HepG2 (cell line): ENCODE measurements around the gene ZNF132. TPM values are rescaled to one million over a fixed set of nuclear protein-coding genes. Genes with fewer than 3 reads are reported as not detected.

Source experiments
- ATAC-seq: fragments of 200-7000 bp; cut with Tn5 transposase; 3 replicates; pipeline ENCODE4 v1.9.1; 2020; ENCODE audit warnings: mild to moderate bottlenecking, moderate library complexity
- BruUV-seq: library from RNA; stranded (reverse); fragments of 400-500 nt; replicated peaks from 2 replicates; lab custom pipeline; 2021; lab: Mats Ljungman, UMichigan
- CTCF ChIA-PET: fragments of 300-600 bp; formaldehyde crosslinking; extraction: SDS; loops from one replicate; lab custom pipeline; 2021; ENCODE audit warnings: low total read pairs, inconsistent platforms, low intra/inter-chr PET ratio; lab: Yijun Ruan, JAX
- POLR2A ChIA-PET: fragments of 350-600 bp; sonication (Branson Sonifier 250); formaldehyde crosslinking; loops from one replicate; lab custom pipeline; 2020; ENCODE audit warnings: antibody characterized with exemption, inconsistent platforms; lab: Yijun Ruan, JAX
- DNase-seq: peaks from one replicate; pipeline ENCODE4 v3.0.0-alpha.2; 2015; ENCODE audit warnings: low spot score
- FAIRE-seq: peaks from 3 replicates; lab custom pipeline; 2011; peaks lifted over from hg19 to GRCh38; lab: Jason Lieb, UNC
- H2AFZ ChIP-seq: one replicate; pipeline ENCODE4 v1.6.1; 2011; ENCODE audit warnings: low read length, inconsistent platforms
- H3K27ac ChIP-seq: fragments of 300-600 bp; 3 replicates; pipeline ENCODE4 v1.8.0; 2011; ENCODE audit warnings: mixed run types, mild to moderate bottlenecking, mixed read lengths, low read length, inconsistent platforms; ENCODE audit not compliant: insufficient read depth; ENCODE audit errors: extremely low read length
- H3K27me3 ChIP-seq, 2 experiments: fragments of 200-600 bp in 1 of 2; 2 replicates in 1 of 2; 3 replicates in 1 of 2; pipeline versions ENCODE4 v1.6.0 to v1.8.0; 2011; ENCODE audit warnings: low read length in 2 of 2, mild to moderate bottlenecking in 2 of 2, moderate library complexity in 2 of 2, inconsistent platforms in 1 of 2; ENCODE audit not compliant: insufficient read depth in 2 of 2, control insufficient read depth in 1 of 2
- H3K36me3 ChIP-seq, 2 experiments: fragments of 200-600 bp in 1 of 2; replicated peaks in 1 of 2; 2 replicates in 1 of 2; 3 replicates in 1 of 2; pipeline versions ENCODE4 v1.5.1 to v1.8.0; 2011; ENCODE audit warnings: low read length in 2 of 2, inconsistent platforms in 1 of 2; ENCODE audit not compliant: insufficient read depth in 2 of 2, control insufficient read depth in 1 of 2
- H3K4me1 ChIP-seq: 2 replicates; pipeline ENCODE4 v1.5.1; 2012; ENCODE audit warnings: low read length, inconsistent platforms; ENCODE audit not compliant: insufficient read depth
- H3K4me2 ChIP-seq: 2 replicates; pipeline ENCODE4 v1.6.0; 2011; ENCODE audit warnings: low read depth, low read length, inconsistent platforms
- H3K4me3 ChIP-seq, 3 experiments: fragments of 200-600 bp in 1 of 3; sonication (generic), shearing (Covaris generic) in 1 of 3; replicated peaks in 1 of 3; 2 replicates each; pipeline ENCODE4 v1.5.1; 2011 to 2016; ENCODE audit warnings: low read length in 3 of 3, inconsistent platforms in 2 of 3, low read depth in 2 of 3, mild to moderate bottlenecking in 2 of 3, control low read depth in 1 of 3, mixed read lengths in 1 of 3; ENCODE audit not compliant: insufficient read depth in 1 of 3
- H3K79me2 ChIP-seq: one replicate; pipeline ENCODE4 v1.6.1; 2011; ENCODE audit warnings: low read length, inconsistent platforms; ENCODE audit not compliant: insufficient read depth
- H3K9ac ChIP-seq: 2 replicates; pipeline ENCODE4 v1.6.0; 2011; ENCODE audit warnings: mild to moderate bottlenecking, low read depth, low read length, inconsistent platforms; ENCODE audit not compliant: insufficient read depth
- H3K9me3 ChIP-seq: 2 replicates; pipeline ENCODE4 v1.5.1; 2012; ENCODE audit warnings: mild to moderate bottlenecking, low read length
- H4K20me1 ChIP-seq: 2 replicates; pipeline ENCODE4 v1.6.0; 2011; ENCODE audit warnings: inconsistent platforms, mild to moderate bottlenecking, low read length, moderate library complexity; ENCODE audit not compliant: insufficient read depth
- ARHGAP35 ChIP-seq: sonication (generic); formaldehyde crosslinking; IDR thresholded peaks from 2 replicates; pipeline ENCODE4 v1.9.0; 2022; ENCODE audit warnings: mild to moderate bottlenecking, inconsistent platforms, moderate library complexity, missing genetic modification reagents, borderline replicate concordance
- HNRNPL ChIP-seq: fragments of 200-400 bp; formaldehyde crosslinking; IDR thresholded peaks from 2 replicates; pipeline ENCODE4 v1.6.1; 2017; ENCODE audit warnings: mild to moderate bottlenecking, low read depth, low read length
- HNRNPUL1 ChIP-seq: fragments of 200-400 bp; formaldehyde crosslinking; IDR thresholded peaks from 2 replicates; pipeline ENCODE4 v1.6.1; 2017; ENCODE audit warnings: low read depth, mild to moderate bottlenecking, low read length, moderate library complexity
- MAFG ChIP-seq: sonication (generic); formaldehyde crosslinking; IDR thresholded peaks from 2 replicates; pipeline ENCODE4 v1.5.1; 2020; ENCODE audit warnings: mild to moderate bottlenecking, missing genetic modification reagents
- NR2F2 ChIP-seq: IDR thresholded peaks from 2 replicates; pipeline ENCODE4 v1.6.1; 2012; ENCODE audit warnings: low read depth, inconsistent platforms, borderline replicate concordance
- PHF8 ChIP-seq: sonication (generic); formaldehyde crosslinking; IDR thresholded peaks from 2 replicates; pipeline ENCODE4 v1.5.0; 2020; ENCODE audit warnings: missing genetic modification reagents
- RBM22 ChIP-seq: fragments of 200-400 bp; formaldehyde crosslinking; optimal IDR thresholded peaks from 2 replicates; pipeline ENCODE3; 2017; ENCODE audit warnings: mild to moderate bottlenecking, low read length, moderate library complexity
- ZNF138 ChIP-seq: sonication (generic); formaldehyde crosslinking; IDR thresholded peaks from 2 replicates; pipeline ENCODE4 v1.5.0; 2020; ENCODE audit warnings: mild to moderate bottlenecking, low read depth, missing genetic modification reagents
- WGBS: methylation state at CpG from one replicate; pipeline ENCODE4 v1.1.6; 2017; ENCODE audit warnings: low lambda C conversion rate; 5-methylcytosine and 5-hydroxymethylcytosine counted together
- in situ Hi-C: cut with HindIII; loops from 2 replicates; pipeline ENCODE4 v1.10.0; 2017; ENCODE audit warnings: low pct_unique_long_range_greater_than_20kb; ENCODE audit not compliant: extremely low pct_ligation_motif_present
- intact Hi-C: fragments of 100-400 bp; cut with micrococcal nuclease; formaldehyde crosslinking; loops from one replicate; pipeline ENCODE4 v1.10.0; 2022; ENCODE audit not compliant: unreplicated experiment
- polyA plus RNA-seq, 8 experiments: library from polyadenylated mRNA; depleted of rRNA in 3 of 8; stranded (reverse) in 7 of 8; unstranded in 1 of 8; fragments of >200 nt; fragmentation: Illumina TruSeq in 4 of 8; extraction: Trizol in 4 of 8; gene quantifications; 2 replicates each; pipeline versions ENCODE4 v1.2.1 to v1.2.3, GENCODE V29; 2011 to 2016; ENCODE audit warnings: low read depth in 4 of 8, missing spikeins in 1 of 8, mixed read lengths in 1 of 8; ENCODE audit not compliant: insufficient read depth in 1 of 8
- total RNA-seq, 5 experiments: library from RNA; depleted of rRNA; stranded (reverse); fragments of >200 nt; fragmentation: Illumina TruSeq; extraction: Trizol; gene quantifications; 2 replicates each; pipeline ENCODE4 v1.2.3, GENCODE V29; 2016; ENCODE audit warnings: low read depth in 1 of 5
- TF ChIP-seq, protein P1 (sequence below): sonication (generic); formaldehyde crosslinking; IDR thresholded peaks from 2 replicates; pipeline ENCODE4 v1.4.0; 2020; ENCODE audit warnings: missing genetic modification reagents; ENCODE audit errors: not compliant biosample characterization
- TF ChIP-seq, protein P2 (sequence below): conservative IDR thresholded peaks from 2 replicates; pipeline ENCODE4 v1.6.1; 2018; ENCODE audit warnings: missing genetic modification reagents
- TF ChIP-seq, protein P3 (sequence below): sonication (generic); formaldehyde crosslinking; IDR thresholded peaks from 2 replicates; pipeline ENCODE4 v1.5.0; 2020; ENCODE audit warnings: missing genetic modification reagents, mild to moderate bottlenecking, borderline replicate concordance
- TF ChIP-seq, protein P4 (sequence below): sonication (generic); formaldehyde crosslinking; IDR thresholded peaks from 2 replicates; pipeline ENCODE4 v1.5.0; 2020; ENCODE audit warnings: mild to moderate bottlenecking, missing genetic modification reagents
- TF ChIP-seq, protein P5 (sequence below): sonication (generic); formaldehyde crosslinking; IDR thresholded peaks from 2 replicates; pipeline ENCODE4 v1.8.0; 2022; ENCODE audit warnings: missing genetic modification reagents, low read depth, mild to moderate bottlenecking, borderline replicate concordance

Gene ZNF132
- total and polyA plus RNA-seq, 2 of the 13 experiments (the other 11 are each of a cell fraction or from before 2014, with no cell fraction given) = not detected

DNA sequence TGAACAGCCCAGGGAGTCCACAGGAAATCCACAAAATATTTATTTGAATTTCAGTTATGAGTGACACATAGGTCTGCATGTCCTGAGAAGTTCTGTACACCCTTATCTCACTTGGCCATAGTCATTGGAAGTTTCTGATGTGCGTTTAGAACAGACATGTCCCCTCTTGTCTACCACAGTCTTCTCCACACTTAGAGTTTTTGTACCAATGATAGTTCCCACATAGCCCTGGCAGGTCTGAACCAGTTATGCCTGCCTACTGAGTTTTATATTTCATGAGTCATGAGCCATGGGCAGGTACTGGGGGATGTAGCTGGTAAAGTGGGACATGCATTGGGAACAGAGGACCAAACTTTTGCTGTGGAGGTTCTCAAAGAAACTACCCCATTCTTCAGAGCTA lies 11.3 kb downstream of the ZNF132 start:
- ChIA-PET POLR2A (no interaction called here), CTCF (no interaction called here)

More for the DNA sequence above, 11.3 kb downstream of the ZNF132 start:
- Histone ChIP-seq H3K9ac (no peak overlapping the region), H3K27ac (no peak overlapping the region), H3K4me1 (no peaks in the 10 kb centered on the region), H4K20me1 (no peaks in the 10 kb centered on the region), H3K9me3 (no peaks in the 10 kb centered on the region), H2AFZ (no peak overlapping the region), H3K79me2 (no peaks in the 10 kb centered on the region), H3K4me3 (no peak overlapping the region), H3K36me3 (no peaks in the 10 kb centered on the region), H3K4me2 (no peak overlapping the region), H3K27me3 (no peaks in the 10 kb centered on the region)
- TF ChIP-seq, protein P1, sequence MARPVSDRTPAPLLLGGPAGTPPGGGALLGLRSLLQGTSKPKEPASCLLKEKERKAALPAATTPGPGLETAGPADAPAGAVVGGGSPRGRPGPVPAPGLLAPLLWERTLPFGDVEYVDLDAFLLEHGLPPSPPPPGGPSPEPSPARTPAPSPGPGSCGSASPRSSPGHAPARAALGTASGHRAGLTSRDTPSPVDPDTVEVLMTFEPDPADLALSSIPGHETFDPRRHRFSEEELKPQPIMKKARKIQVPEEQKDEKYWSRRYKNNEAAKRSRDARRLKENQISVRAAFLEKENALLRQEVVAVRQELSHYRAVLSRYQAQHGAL (CRISPR knock-in tag) = no peak
- no peak for TF ChIP-seq HNRNPUL1
- no peak for TF ChIP-seq HNRNPL
- TF ChIP-seq ZNF138 (CRISPR knock-in tag) = no peak
- TF ChIP-seq RBM22 = no peak
- no peak for TF ChIP-seq PHF8 (CRISPR knock-in tag)
- TF ChIP-seq, protein P2, sequence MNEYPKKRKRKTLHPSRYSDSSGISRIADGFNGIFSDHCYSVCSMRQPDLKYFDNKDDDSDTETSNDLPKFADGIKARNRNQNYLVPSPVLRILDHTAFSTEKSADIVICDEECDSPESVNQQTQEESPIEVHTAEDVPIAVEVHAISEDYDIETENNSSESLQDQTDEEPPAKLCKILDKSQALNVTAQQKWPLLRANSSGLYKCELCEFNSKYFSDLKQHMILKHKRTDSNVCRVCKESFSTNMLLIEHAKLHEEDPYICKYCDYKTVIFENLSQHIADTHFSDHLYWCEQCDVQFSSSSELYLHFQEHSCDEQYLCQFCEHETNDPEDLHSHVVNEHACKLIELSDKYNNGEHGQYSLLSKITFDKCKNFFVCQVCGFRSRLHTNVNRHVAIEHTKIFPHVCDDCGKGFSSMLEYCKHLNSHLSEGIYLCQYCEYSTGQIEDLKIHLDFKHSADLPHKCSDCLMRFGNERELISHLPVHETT (CRISPR knock-in tag) = no peak
- no peak for TF ChIP-seq NR2F2
- TF ChIP-seq, protein P3, sequence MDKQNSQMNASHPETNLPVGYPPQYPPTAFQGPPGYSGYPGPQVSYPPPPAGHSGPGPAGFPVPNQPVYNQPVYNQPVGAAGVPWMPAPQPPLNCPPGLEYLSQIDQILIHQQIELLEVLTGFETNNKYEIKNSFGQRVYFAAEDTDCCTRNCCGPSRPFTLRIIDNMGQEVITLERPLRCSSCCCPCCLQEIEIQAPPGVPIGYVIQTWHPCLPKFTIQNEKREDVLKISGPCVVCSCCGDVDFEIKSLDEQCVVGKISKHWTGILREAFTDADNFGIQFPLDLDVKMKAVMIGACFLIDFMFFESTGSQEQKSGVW = no peak
- no peak for TF ChIP-seq ARHGAP35 (CRISPR knock-in tag)
- TF ChIP-seq, protein P4, sequence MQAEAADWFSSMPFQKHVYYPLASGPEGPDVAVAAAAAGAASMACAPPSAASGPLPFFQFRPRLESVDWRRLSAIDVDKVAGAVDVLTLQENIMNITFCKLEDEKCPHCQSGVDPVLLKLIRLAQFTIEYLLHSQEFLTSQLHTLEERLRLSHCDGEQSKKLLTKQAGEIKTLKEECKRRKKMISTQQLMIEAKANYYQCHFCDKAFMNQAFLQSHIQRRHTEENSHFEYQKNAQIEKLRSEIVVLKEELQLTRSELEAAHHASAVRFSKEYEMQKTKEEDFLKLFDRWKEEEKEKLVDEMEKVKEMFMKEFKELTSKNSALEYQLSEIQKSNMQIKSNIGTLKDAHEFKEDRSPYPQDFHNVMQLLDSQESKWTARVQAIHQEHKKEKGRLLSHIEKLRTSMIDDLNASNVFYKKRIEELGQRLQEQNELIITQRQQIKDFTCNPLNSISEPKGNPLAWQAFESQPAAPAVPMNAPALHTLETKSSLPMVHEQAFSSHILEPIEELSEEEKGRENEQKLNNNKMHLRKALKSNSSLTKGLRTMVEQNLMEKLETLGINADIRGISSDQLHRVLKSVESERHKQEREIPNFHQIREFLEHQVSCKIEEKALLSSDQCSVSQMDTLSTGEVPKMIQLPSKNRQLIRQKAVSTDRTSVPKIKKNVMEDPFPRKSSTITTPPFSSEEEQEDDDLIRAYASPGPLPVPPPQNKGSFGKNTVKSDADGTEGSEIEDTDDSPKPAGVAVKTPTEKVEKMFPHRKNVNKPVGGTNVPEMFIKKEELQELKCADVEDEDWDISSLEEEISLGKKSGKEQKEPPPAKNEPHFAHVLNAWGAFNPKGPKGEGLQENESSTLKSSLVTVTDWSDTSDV (CRISPR knock-in tag) = no peak
- TF ChIP-seq MAFG (CRISPR knock-in tag) = no peak
- TF ChIP-seq, protein P5, sequence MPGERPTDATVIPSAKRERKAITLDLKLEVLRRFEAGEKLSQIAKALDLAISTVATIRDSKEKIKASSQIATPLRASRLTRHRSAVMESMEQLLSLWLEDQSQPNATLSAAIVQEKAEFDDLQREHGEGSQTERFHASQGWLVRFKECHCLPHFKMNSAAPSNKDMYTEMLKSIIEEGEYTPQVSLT (CRISPR knock-in tag) = no peak
- no peak for DNase-seq
- no TSS peak for BruUV-seq
- 83% methylated on average over 1 of the region's 1 CpG for WGBS
- ATAC-seq = no peak
- in situ Hi-C loops (no loop called here), intact Hi-C loops (no loop called here)
- no peak for FAIRE-seq
